GM19240 (cell line): ENCODE measurements around the gene DSTN.

ENCODE experiments used
- DNase-seq: peaks from one replicate; pipeline ENCODE4 v3.0.0; 2011; ENCODE audit warnings: low spot score; ENCODE audit not compliant: insufficient read length

DSTN gene

DNA sequence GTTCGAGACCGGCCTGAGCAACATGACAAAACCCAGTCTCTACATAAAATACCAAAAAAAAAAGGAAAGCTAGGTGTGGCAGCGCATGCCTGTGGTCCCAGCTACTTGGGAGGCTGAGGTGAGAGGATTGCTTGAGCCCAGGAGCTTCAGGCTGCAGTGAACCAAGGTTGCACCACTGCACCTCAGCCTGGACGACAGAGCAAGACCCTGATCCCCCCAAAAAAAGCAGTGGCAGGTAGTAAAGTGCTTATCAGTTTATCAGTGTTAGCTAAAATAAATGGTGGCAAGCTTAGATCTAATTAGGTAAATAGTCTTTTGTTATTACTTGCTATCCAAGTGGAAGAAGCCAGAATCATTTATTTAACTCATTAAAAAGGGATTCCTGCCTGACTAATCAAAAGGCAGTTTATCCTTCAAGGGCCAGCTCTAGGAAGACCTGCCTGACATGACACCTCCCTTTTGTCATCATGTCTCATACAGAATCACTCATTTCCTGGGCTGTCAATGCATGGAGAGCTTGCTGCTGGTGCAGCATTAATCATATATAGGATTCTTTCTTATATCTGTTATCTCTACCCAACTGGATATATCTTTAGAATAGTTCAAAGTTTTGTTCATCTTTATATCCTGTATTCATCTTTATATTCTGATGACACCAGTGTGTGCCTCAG lies 9.6 kb downstream of the DSTN start:
- no peak for DNase-seq

GRCh38 chr20:17580895-17581294 lies 11.0 kb downstream of the DSTN start:
- DNase-seq = no peak

GRCh38 chr20:17583126-17583525 lies 13.3 kb downstream of the DSTN start:
- DNase-seq = no peak

- no peak for DNase-seq
Measured at GRCh38 chr20:17584689-17585088, 14.8 kb downstream of the DSTN start.

DNA sequence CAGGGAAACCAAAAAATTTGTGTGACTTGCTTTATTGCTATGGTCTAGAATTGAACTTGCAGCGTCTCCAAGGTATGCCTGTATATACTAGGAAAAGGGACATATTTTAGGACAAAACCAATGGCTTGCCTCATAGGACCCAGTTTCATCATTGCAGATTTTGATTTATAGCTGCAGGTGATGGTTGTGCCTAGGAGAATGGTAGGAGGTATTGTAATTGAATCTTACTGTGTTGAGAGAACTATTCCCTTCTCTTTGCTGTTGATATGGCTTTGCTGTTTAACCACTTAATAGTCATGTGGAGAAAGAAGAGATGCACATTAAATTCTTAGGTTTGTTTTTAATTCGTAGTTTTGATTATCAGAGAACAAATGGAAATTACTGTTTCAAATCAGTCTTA lies 16.4 kb downstream of the DSTN start:
- DNase-seq = no peak

DNA sequence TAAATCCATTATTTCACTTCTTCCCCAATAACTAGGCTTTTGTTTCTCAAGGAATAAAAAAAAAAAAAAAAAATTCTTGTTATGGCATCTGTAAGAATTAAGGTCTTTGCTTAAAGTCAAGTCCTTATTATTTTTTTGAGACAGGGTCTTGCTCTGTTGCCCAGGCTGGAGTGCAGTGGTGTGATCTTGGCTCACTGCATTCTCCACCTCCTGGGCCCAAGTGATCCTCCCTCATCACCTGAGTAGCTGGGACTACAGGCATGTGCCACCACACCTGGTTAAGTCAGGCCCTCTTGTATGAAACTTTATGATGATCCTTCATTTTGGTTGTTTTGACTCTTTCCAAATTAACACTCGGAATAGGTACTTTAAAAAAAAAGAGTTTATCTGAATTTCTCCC lies 17.3 kb downstream of the DSTN start:
- no peak for DNase-seq

DNA sequence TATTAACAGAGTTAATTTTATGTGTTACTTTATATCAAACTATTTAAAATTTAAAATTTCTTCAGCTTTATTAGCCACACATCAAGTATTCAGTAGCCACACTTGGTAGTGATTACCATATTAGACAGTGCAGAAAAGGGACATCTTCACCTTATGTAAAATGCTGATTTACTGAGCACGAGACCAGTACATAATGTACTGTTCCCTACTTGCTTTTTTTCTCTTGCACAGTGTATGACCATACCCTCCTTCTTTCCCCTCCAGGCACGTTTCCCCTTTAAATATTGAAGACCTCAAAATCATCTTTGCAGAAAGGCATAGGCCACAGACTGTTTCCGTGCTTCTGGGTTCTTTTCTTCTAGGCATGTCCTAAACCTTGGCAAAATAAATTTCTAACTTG lies 17.9 kb downstream of the DSTN start:
- DNase-seq = no peak

GRCh38 chr20:17589161-17589834 lies 19.4 kb downstream of the DSTN start:
- no peak for DNase-seq

DNA sequence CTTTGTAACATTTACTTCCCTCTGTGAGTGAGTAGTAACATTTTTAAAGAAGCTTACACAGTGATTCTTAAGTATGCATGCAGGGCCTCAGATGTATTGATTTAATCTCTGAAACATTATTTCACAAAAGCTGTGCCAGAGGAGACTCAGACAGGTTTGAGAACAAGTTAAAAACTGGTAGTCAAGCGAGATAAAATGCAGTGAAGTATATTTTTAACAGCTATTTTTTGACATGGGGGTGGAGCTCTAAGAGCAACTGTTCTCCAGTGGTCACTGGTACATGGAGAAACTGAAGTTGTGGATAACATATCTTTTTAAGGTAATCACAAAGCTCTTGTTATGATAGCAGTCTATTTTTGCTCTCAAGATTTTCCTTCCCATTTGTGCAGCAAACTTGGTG lies 20.4 kb downstream of the DSTN start:
- no peak for DNase-seq

GRCh38 chr20:17593902-17594301 lies 24.0 kb downstream of the DSTN start:
- DNase-seq = no peak

GRCh38 chr20:17594443-17594842 lies 24.6 kb downstream of the DSTN start:
- DNase-seq = no peak

DNA sequence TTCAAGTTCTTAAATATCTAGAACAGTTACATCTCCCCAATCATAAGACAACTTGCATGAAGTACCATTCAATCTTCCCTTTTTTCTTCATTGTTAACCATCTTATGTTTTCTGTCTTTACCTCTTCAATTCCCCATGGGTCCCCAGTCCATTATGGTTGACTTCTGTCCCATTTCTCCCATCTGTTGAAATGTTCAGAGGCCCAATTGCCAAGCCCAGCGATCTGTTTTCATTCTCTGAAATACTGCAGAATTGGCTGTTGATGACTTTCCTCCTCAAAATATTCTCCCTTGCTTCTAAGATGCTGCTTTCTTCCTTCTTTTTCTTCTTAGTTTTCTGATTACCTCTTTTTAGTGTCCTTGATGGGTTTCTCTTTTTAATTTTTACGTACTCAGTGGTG lies 26.0 kb downstream of the DSTN start:
- DNase-seq = no peak

- no peak for DNase-seq
Measured at GRCh38 chr20:17598013-17598550, 28.2 kb downstream of the DSTN start.

- DNase-seq = no peak
Measured at GRCh38 chr20:17601957-17602356, 32.1 kb downstream of the DSTN start.

- DNase-seq = no peak
Measured at GRCh38 chr20:17602493-17602892, 32.6 kb downstream of the DSTN start.

- DNase-seq = no peak
Measured at GRCh38 chr20:17605131-17605660, 35.3 kb downstream of the DSTN start.

- DNase-seq = no peak
Measured at GRCh38 chr20:17606001-17606400, 36.1 kb downstream of the DSTN start.

DNA sequence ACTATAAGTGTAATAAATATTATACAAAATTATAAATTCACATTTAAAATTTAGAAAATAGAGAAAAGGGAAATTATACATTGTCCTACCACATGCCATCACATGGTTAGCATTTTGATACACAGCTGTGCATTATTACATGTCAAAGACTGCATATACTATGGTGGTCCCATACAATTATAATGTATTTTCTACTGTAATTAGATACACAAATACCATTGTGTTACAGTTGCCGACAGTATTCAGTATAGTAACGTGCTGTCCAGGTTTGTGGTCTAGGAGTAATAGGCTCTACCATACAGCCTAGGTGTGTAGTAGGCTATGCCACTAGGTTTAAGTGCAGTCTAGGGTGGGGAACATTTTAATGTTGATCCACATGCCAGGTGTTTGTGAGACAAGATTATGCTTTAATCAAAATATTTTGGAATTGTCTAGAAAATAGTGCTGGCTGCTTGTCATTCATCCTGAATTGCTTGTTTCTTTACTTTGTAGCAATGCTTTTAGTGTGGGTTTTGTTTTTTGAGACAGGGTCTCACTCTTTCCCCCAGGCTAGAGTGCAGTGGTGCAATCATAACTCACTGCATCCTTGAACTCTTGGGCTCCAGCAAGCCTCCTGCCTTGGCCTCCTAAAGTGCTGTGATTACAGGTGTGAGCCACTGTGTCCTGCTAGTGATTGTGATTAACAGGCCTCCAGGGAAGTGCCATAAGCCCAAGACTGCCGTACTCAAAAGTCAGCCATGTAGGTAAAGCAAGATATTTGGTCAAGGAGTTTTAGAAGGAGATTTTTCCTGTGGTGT lies 39.0 kb downstream of the DSTN start:
- no peak for DNase-seq

- DNase-seq = no peak
Measured at GRCh38 chr20:17609811-17610377, 40.0 kb downstream of the DSTN start.

DNA sequence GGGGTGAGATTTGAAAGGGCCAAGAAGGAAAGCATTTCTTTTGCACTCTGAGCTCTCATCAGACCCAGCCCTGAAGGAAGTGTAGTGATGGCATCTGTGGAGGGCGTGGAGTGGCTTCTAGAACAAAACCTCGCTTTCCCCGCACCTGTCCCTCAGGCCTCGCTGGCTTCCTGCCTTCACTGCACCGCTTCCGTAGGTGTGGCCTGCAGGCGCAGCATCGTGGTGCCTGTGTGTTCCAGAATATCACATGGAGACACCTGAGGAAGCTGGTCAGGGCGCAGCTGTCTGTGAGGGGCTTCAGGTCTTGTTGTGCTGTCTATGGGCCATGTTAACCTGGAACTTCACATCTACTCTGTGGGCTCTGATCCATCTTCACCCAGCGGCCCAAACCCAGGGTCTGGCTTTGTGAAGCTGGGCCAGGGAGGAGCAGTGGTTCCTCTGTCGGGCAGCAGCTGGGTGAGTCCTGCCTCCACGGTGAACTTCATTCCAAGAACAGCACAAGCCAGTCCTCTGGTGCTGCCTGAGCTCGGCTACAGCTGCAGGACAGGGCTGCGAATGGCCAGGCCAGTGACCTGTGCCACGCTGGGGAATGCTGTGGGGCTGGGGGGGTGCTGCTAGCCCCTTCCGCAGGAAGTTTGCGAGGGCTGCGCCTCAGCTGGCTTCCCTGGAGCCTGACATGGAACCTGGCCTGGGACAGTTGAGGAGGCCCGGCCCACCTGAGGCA lies 40.9 kb downstream of the DSTN start:
- no peak for DNase-seq

- DNase-seq = no peak
Measured at GRCh38 chr20:17611290-17611539, 41.3 kb downstream of the DSTN start.
